ENCODE data around the gene TMPRSS9. TPM values are rescaled to one million over a fixed set of nuclear protein-coding genes. Genes with fewer than 3 reads are reported as not detected.

TMPRSS9 gene
- total RNA-seq = not detected in 2 replicates
- not detected in 2 replicates for polyA plus RNA-seq

GRCh38 chr19:2359992-2360685 is at the start of gene TMPRSS9:
TSS of gene TMPRSS9 (plus strand) at chr19:2360265. CDS start at chr19:2389786, 29,521 bp downstream.
- peaks cover 28% of the 10 kb centered on the region for H3K27me3 ChIP-seq
- H3K27ac ChIP-seq = no peak within 1 kb of the TSS
- no peak for DNase-seq (ENCODE audit: low read depth in 1 of 2, low spot score in 1 of 2)

GRCh38 chr19:2311093-2311492 is 49.0 kb upstream of the TMPRSS9 start:
- Histone ChIP-seq H3K4me3 (no peak overlapping the region), H3K27ac (no peak overlapping the region), H3K36me3 (no peaks in the 10 kb centered on the region), H3K27me3 (peaks cover 47% of the 10 kb centered on the region), H3K9me3 (ENCODE audit: low read depth) (no peaks in the 10 kb centered on the region), H3K4me1 (ENCODE audit: low read depth) (no peaks in the 10 kb centered on the region)
- no peak for DNase-seq (ENCODE audit: low read depth in 1 of 2, low spot score in 1 of 2)
- TF ChIP-seq CTCF (IDR thresholded peaks at IDR 0.05; ENCODE audit: low read depth, low read length) = no peak

More at GRCh38 chr19:2359992-2360685, at the start of gene TMPRSS9:
- no peaks in the 10 kb centered on the region for H3K9me3 ChIP-seq (ENCODE audit: low read depth)
- no peak within 1 kb of the TSS for H3K4me3 ChIP-seq
- no peaks in the 10 kb centered on the region for H3K4me1 ChIP-seq (ENCODE audit: low read depth)
- H3K36me3 ChIP-seq = no peaks in the 10 kb centered on the region
- TF ChIP-seq CTCF (IDR thresholded peaks at IDR 0.05; ENCODE audit: low read depth, low read length) = no peak

- Histone ChIP-seq H3K4me1 (ENCODE audit: low read depth) (no peaks in the 10 kb centered on the region), H3K4me3 (no peak overlapping the region), H3K9me3 (ENCODE audit: low read depth) (no peaks in the 10 kb centered on the region), H3K36me3 (no peaks in the 10 kb centered on the region), H3K27me3 (peaks cover 32% of the 10 kb centered on the region), H3K27ac (no peak overlapping the region)
- TF ChIP-seq CTCF (IDR thresholded peaks at IDR 0.05; ENCODE audit: low read depth, low read length) = no peak
- no peak for DNase-seq (ENCODE audit: low read depth in 1 of 2, low spot score in 1 of 2)
These were observed 47.1 kb upstream of the TMPRSS9 start for GRCh38 chr19:2312820-2313501.

DNA sequence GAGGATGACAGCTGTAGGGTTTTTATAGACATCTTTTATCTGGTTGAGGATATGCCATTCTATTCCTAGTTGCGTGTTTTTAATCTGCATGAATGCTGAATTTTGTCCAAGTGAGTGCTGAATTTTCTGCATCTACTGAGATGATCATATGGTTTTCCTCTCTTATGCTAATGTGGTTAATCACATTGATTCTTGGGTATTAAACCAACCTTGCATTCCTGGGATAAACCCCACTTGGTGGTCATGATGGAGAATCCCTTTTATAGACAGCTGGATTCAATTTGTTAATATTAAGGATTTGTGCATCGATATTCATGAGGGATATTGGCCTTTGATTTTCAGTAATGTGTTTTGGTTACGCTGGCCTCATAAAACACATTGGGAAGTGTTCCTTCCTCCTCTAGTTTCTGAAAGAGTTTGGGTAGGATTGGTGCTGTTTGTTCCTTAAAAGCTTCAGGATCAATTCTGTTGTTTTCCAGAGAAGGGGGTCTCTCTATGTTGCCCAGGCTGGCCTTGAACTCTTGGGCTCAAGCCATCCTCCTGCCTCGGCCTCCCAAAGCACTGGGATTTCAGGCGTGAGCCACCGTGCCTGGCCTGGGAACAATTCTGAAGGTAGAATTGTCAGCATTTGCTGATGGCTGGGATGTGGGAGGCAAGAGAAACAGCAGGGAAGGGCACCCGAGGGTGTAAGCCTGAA is 44.8 kb upstream of the TMPRSS9 start:
- H3K9me3 ChIP-seq (ENCODE audit: low read depth) = no peaks in the 10 kb centered on the region
- H3K4me1 ChIP-seq (ENCODE audit: low read depth) = no peaks in the 10 kb centered on the region
- H3K27me3 ChIP-seq = peaks cover 18% of the 10 kb centered on the region
- no peak overlapping the region for H3K27ac ChIP-seq
- no peaks in the 10 kb centered on the region for H3K36me3 ChIP-seq
- TF ChIP-seq CTCF (IDR thresholded peaks at IDR 0.05; ENCODE audit: low read depth, low read length) = no peak
- DNase-seq (ENCODE audit: low read depth in 1 of 2, low spot score in 1 of 2) = no peak
- no peak overlapping the region for H3K4me3 ChIP-seq

GRCh38 chr19:2315818-2316353 is 44.2 kb upstream of the TMPRSS9 start:
- no peak overlapping the region for H3K27ac ChIP-seq
- no peak overlapping the region for H3K4me3 ChIP-seq
- peak; percentile 73 for TF ChIP-seq CTCF (IDR thresholded peaks at IDR 0.05; ENCODE audit: low read depth, low read length)
- no peaks in the 10 kb centered on the region for H3K9me3 ChIP-seq (ENCODE audit: low read depth)
- H3K36me3 ChIP-seq = no peaks in the 10 kb centered on the region
- peak; percentile 80 for DNase-seq (ENCODE audit: low read depth in 1 of 2, low spot score in 1 of 2)
- H3K27me3 ChIP-seq = peaks cover 17% of the 10 kb centered on the region
- no peaks in the 10 kb centered on the region for H3K4me1 ChIP-seq (ENCODE audit: low read depth)

All from cardiac muscle cell (in vitro differentiated cells and primary cell).